ENCODE results near the gene FARP1.

GRCh38 chr13:98489446-98490194, 346.7 kb downstream of the FARP1 start:
- TF ChIP-seq CTCF (IDR thresholded peaks at IDR 0.05; ENCODE audit: low read depth, low read length, poor library complexity, severe bottlenecking) (no peak), EZH2phosphoT487 (IDR thresholded peaks at IDR 0.05; ENCODE audit: borderline replicate concordance, low read length) (no peak)

Measured in DOHH2 (cell line).